Testis (tissue), 3 donors: ENCODE data around the gene LRP1. TPM values are rescaled to one million over a fixed set of nuclear protein-coding genes. Genes with fewer than 3 reads are reported as not detected.

Experiments used
- DNase-seq: peaks from one replicate; pipeline ENCODE4 v3.0.0-alpha.2; 2019
- H3K27ac ChIP-seq, 2 donors: fragments of 200-600 bp; sonication (generic); one replicate each; pipeline ENCODE4 v1.5.1; 2019
- H3K27me3 ChIP-seq: fragments of 200-600 bp; sonication (generic); one replicate; pipeline ENCODE4 v1.5.1; 2019
- H3K36me3 ChIP-seq: fragments of 200-600 bp; sonication (generic); one replicate; pipeline ENCODE4 v1.5.1; 2017; ENCODE audit warnings: low read depth; ENCODE audit errors: missing control alignments
- H3K4me1 ChIP-seq: fragments of 200-600 bp; sonication (generic); one replicate; pipeline ENCODE4 v1.5.1; 2019
- H3K4me3 ChIP-seq, 2 donors: fragments of 200-600 bp; sonication (generic); one replicate each; pipeline ENCODE4 v1.5.1; 2017 to 2019
- H3K9me3 ChIP-seq: fragments of 200-600 bp; sonication (generic); one replicate; pipeline ENCODE4 v1.5.1; 2017
- CTCF ChIP-seq, 3 experiments: fragments of 450-650 bp in 2 of 3; fragments of 200-600 bp in 1 of 3; sonication (generic) in 1 of 3; IDR thresholded peaks; one replicate each; pipeline ENCODE4 v1.5.1; 2016 to 2019; ENCODE audit warnings: antibody characterized with exemption in 3 of 3, mild to moderate bottlenecking in 2 of 3, moderate library complexity in 1 of 3
- POLR2A ChIP-seq: fragments of 450-650 bp; IDR thresholded peaks from one replicate; pipeline ENCODE4 v1.6.1; 2017; ENCODE audit warnings: antibody characterized with exemption, mild to moderate bottlenecking, moderate library complexity
- WGBS, 2 donors: methylation state at CpG; one replicate each; pipeline ENCODE4 v1.1.5; 2018; 5-methylcytosine and 5-hydroxymethylcytosine counted together
- intact Hi-C: fragments of 100-400 bp; cut with DNase I; formaldehyde crosslinking; loops from one replicate; pipeline ENCODE4 v1.15.1; 2023; ENCODE audit warnings: low total_unique reads
- polyA plus RNA-seq: library from polyadenylated mRNA; stranded (reverse); fragments of 350-450 nt; fragmentation: Illumina TruSeq; extraction: RNeasy Lipid Tissue Mini Kit (QIAGEN cat#74804); gene quantifications from one replicate; pipeline ENCODE4 v1.2.3, GENCODE V29; 2014; ENCODE audit warnings: low read depth, low replicate concordance; ENCODE audit not compliant: insufficient read depth
- total RNA-seq, 2 donors: library from RNA; depleted of rRNA; stranded (reverse); fragments of >200 nt; gene quantifications; one replicate each; pipeline ENCODE4 v1.2.3, GENCODE V29; 2016

Gene LRP1
- total and polyA plus RNA-seq, 3 donors from 2014 or later: 82.4 to 200 (median 135) TPM

- H3K27me3 ChIP-seq: no peaks in the 10 kb centered on the region
- no peaks in the 10 kb centered on the region for H3K36me3 ChIP-seq
- WGBS, 2 donors: 93% methylated on average over 12 to 14 of the region's 14 CpGs
These were observed 126.4 kb downstream of the LRP1 start for GRCh38 chr12:57254506-57255280.

GRCh38 chr12:57255916-57256315 is 127.6 kb downstream of the LRP1 start:
- H3K4me1 ChIP-seq: peaks cover 4% of the 10 kb centered on the region
- 93 to 95% methylated on average over 5 to 6 of the region's 6 CpGs for WGBS, 2 donors
- H3K4me3 ChIP-seq: no peak overlapping the region
- no peak overlapping the region for H3K27ac ChIP-seq
- no peaks in the 10 kb centered on the region for H3K36me3 ChIP-seq
- intact Hi-C loops: no loop called here
- DNase-seq: peak; percentile 7
- no peaks in the 10 kb centered on the region for H3K27me3 ChIP-seq
- no peaks in the 10 kb centered on the region for H3K9me3 ChIP-seq
- no peak for TF ChIP-seq CTCF (IDR thresholded peaks at IDR 0.05)
- no peak for TF ChIP-seq POLR2A

More at GRCh38 chr12:57254506-57255280, 126.4 kb downstream of the LRP1 start:
- no peak overlapping the region for H3K27ac ChIP-seq
- TF ChIP-seq CTCF (IDR thresholded peaks at IDR 0.05): no peak
- TF ChIP-seq POLR2A: no peak
- intact Hi-C loops: no loop called here
- no peak overlapping the region for H3K4me3 ChIP-seq
- DNase-seq: peak; percentile 13
- no peaks in the 10 kb centered on the region for H3K9me3 ChIP-seq
- peaks cover 3% of the 10 kb centered on the region for H3K4me1 ChIP-seq

GRCh38 chr12:57258977-57259970 is 131.0 kb downstream of the LRP1 start:
- peak; percentile 53 for DNase-seq
- Histone ChIP-seq H3K36me3 (no peaks in the 10 kb centered on the region), H3K9me3 (no peaks in the 10 kb centered on the region), H3K4me1 (peaks cover 4% of the 10 kb centered on the region), H3K27ac (no peak overlapping the region), H3K27me3 (no peaks in the 10 kb centered on the region), H3K4me3 (no peak overlapping the region)
- TF ChIP-seq CTCF (IDR thresholded peaks at IDR 0.05): no peak
- no peak for TF ChIP-seq POLR2A
- WGBS, 2 donors: 61 to 71% methylated on average over 5 to 6 of the region's 6 CpGs
- intact Hi-C loops: no loop called here

- Histone ChIP-seq H3K4me1 (peaks cover 4% of the 10 kb centered on the region), H3K36me3 (no peaks in the 10 kb centered on the region), H3K4me3 (no peak overlapping the region), H3K9me3 (no peaks in the 10 kb centered on the region), H3K27ac (no peak overlapping the region), H3K27me3 (no peaks in the 10 kb centered on the region)
- intact Hi-C loops: no loop called here
- no peak for DNase-seq
- TF ChIP-seq CTCF (IDR thresholded peaks at IDR 0.05) (no peak), POLR2A (no peak)
- 84 to 94% methylated on average over 4 of the region's 4 CpGs for WGBS, 2 donors
These were observed 132.1 kb downstream of the LRP1 start for GRCh38 chr12:57260366-57260765.
